SK-N-SH (cell line): ENCODE results near the gene CDK8.

ENCODE experiments used
- CTCF ChIP-seq: fragments of 200-600 bp; sonication (generic); IDR thresholded peaks from 2 replicates; pipeline ENCODE4 v1.6.1; 2017; ENCODE audit warnings: antibody characterized with exemption, mild to moderate bottlenecking, moderate library complexity
- GATA2 ChIP-seq: sonication (generic); formaldehyde crosslinking; IDR thresholded peaks from 2 replicates; pipeline ENCODE4 v1.5.0; 2020; ENCODE audit warnings: mild to moderate bottlenecking, missing genetic modification reagents
- PBX3 ChIP-seq: IDR thresholded peaks from 2 replicates; pipeline ENCODE4; 2012
- REST ChIP-seq: IDR thresholded peaks from 2 replicates; pipeline ENCODE4 v1.6.1; 2012; ENCODE audit warnings: mild to moderate bottlenecking, low read depth, low read length, moderate library complexity
- TAF1 ChIP-seq: IDR thresholded peaks from 2 replicates; pipeline ENCODE4 v1.6.1; 2012; ENCODE audit warnings: low read depth, mild to moderate bottlenecking, low read length, moderate library complexity, borderline replicate concordance
- USF1 ChIP-seq: IDR thresholded peaks from 2 replicates; pipeline ENCODE4 v1.4.0; 2012; ENCODE audit warnings: low read depth, borderline replicate concordance

GRCh38 chr13:26377038-26377437 lies 123.1 kb downstream of the CDK8 start:
- TF ChIP-seq CTCF (peak; percentile 45), GATA2 (CRISPR knock-in tag) (no peak), REST (no peak), TAF1 (no peak), USF1 (no peak), PBX3 (no peak)
